Omental fat pad (tissue), 4 donors: Measurements from ENCODE around the gene MUC22. TPM values are rescaled to one million over a fixed set of nuclear protein-coding genes. Genes with fewer than 3 reads are reported as not detected.

Source experiments
- ATAC-seq: fragments of 150-250 bp; one replicate; pipeline ENCODE4 v1.9.1; 2016; ENCODE audit warnings: mild to moderate bottlenecking, moderate library complexity; ENCODE audit not compliant: low FRiP score
- DNase-seq: peaks from one replicate; pipeline ENCODE4 v3.0.0-alpha.2; 2019; ENCODE audit warnings: low spot score
- CTCF ChIP-seq, 3 donors: fragments of 450-650 bp; IDR thresholded peaks; one replicate each; pipeline ENCODE4 v1.5.1; 2016 to 2017; ENCODE audit warnings: antibody characterized with exemption in 3 of 3, mild to moderate bottlenecking in 3 of 3, moderate library complexity in 2 of 3
- total RNA-seq, 4 donors: library from RNA; depleted of rRNA; stranded (reverse); fragments of >200 nt; gene quantifications; one replicate each; pipeline ENCODE4 v1.1.0, GENCODE V29; 2016

The MUC22 gene
- total RNA-seq, 4 donors from 2014 or later = not detected

- DNase-seq = no peak
- ATAC-seq = peak; percentile 89
- no peak for TF ChIP-seq CTCF (IDR thresholded peaks at IDR 0.05)
Observed at GRCh38 chr6:30981942-30982772, 28.1 kb upstream of the MUC22 start.

GRCh38 chr6:30983439-30983838 lies 26.8 kb upstream of the MUC22 start, which contains the start of gene MUC21:
MUC21 (plus strand) TSS chr6:30983718; CDS start chr6:30983959, 241 bp downstream.
- no peak for TF ChIP-seq CTCF (IDR thresholded peaks at IDR 0.05)
- DNase-seq (no peak), ATAC-seq (no peak)

GRCh38 chr6:30985490-30985889 lies 24.8 kb upstream of the MUC22 start:
- TF ChIP-seq CTCF (IDR thresholded peaks at IDR 0.05) = no peak
- ATAC-seq (no peak), DNase-seq (no peak)

GRCh38 chr6:30987304-30987703 lies 23.0 kb upstream of the MUC22 start:
- DNase-seq (no peak), ATAC-seq (no peak)
- TF ChIP-seq CTCF (IDR thresholded peaks at IDR 0.05) = no peak

- DNase-seq = no peak
- TF ChIP-seq CTCF (IDR thresholded peaks at IDR 0.05) = no peak
- no peak for ATAC-seq
Observed at GRCh38 chr6:30988209-30988825, 22.0 kb upstream of the MUC22 start.

- ATAC-seq (no peak), DNase-seq (no peak)
- TF ChIP-seq CTCF (IDR thresholded peaks at IDR 0.05) = no peak
Observed at GRCh38 chr6:30990422-30991086, 19.7 kb upstream of the MUC22 start.
